GM21360 (cell line): ENCODE measurements around the gene PLPPR5.
"Not testable (repeated sequence)": the region's sequence is repeated elsewhere in the genome, so short reads cannot be mapped to it uniquely, and the experiment has no call there.

Experiments
- ATAC-seq: cut with Tn5 transposase; IDR thresholded peaks from one replicate; pipeline ENCODE4 v1.9.1; 2021; ENCODE audit warnings: mild to moderate bottlenecking, moderate library complexity; ENCODE audit not compliant: unreplicated experiment

Gene PLPPR5

DNA sequence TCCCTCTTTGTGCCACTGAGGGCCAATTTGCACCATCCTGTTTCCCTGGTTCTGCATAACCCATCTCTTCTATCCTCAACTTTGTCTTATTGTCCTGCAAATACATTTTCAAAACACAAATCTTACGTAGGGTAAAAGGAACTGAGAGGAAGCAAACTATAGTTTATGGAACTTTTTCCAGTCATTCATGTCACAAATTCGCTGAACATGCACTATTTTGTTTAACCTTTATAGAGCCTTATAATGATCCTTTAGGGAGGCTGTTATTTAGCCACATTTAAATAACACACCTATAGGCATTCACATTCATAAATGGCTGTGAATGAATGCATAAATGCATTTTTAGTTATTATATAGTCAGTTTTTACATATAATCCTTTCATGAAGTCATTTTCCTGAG, 85.0 kb downstream of the PLPPR5 start:
- no peak for ATAC-seq

DNA sequence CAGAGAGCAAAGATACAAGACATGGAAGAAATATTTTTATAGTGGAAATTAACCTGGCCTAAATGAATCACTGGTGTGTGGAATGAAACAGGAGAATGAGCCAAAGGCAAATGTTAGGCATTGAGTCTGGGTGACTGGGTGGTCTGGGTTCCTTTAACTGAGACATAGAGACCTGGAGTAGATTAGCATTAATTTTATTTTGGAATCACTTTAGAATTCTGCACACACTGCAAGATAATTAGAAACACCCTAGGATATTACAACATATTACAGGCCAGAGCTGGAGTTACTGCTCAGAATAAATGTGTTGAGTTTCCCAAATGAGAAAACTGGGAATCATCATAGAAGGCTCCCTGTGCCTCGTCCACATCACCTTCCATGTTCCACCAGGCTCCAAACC, 85.5 kb downstream of the PLPPR5 start:
- ATAC-seq, result no peak

DNA sequence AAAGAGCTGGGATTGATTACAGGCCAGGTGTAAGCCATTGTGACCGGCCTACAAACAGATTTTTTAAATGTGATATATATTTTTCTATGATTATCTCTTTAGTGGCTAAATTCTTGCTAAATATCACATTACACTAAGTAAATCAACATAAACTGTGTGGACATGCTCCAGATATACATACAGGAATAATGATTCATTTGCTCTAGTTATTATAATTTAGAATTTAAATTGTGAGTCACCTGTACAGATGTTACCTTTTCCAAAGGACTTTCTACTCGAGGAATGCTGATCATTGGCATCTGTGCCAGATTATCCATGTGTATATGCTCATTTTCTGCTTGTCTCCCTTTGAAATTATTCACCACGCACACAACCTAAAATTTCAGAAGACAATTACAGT, 90.1 kb downstream of the PLPPR5 start:
- no peak for ATAC-seq

DNA sequence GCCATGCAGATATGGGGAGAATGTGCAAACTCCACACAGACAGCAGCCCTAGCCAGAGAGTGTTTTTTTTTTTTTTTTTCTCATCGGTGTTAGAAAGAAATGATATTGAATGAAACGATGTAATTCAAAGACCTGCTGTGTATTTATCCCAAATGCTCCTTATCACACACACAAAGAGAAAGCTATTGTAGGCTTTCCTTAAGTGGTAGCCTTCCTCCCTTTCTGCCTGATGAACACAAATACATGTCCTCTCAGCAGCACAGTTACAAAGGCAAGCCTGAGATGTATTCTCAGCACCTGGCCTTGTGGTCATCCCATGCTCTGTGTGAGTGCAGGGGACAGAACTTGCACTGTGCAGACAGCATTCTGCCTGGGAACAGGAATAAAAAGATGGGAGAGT, 93.8 kb downstream of the PLPPR5 start:
- no peak for ATAC-seq

DNA sequence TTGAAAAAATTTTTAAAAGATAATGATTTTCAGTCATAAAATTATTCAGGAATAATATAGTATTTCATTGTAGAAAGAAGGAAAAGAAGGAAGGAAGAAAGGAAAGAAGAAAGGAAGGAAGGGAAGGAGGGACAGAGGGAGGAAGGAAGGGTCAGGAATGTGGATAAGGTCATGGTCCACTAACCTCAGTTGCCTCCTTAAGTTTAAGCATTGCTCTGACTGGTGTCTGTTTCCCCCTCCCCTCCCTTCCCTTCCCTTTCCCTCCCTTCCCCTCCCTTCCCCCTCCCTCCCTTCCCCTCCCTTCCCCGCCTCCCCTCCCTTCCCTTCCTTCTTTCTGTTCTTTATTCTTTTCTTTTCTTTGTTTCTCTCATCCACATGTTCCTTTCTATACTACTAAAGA, 95.7 kb downstream of the PLPPR5 start:
- no peak for ATAC-seq

DNA sequence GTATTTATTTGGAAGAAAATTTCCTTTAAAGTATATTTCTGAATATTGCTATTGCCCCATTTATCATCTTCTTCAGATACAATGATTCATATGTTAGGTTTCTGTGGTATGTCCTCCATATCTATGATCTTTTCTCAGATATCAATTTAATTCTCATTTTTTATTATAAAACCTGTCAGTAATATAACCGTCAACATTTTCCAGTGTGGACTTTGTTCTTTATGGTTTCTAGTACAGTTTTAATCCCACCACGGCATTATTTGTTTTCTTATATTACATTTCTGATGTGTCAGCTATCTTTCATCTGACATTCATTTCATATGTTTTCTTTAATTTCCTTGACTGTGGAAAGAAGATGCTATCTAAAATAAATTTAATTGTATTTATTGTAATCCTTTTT, 97.9 kb downstream of the PLPPR5 start:
- no peak for ATAC-seq

DNA sequence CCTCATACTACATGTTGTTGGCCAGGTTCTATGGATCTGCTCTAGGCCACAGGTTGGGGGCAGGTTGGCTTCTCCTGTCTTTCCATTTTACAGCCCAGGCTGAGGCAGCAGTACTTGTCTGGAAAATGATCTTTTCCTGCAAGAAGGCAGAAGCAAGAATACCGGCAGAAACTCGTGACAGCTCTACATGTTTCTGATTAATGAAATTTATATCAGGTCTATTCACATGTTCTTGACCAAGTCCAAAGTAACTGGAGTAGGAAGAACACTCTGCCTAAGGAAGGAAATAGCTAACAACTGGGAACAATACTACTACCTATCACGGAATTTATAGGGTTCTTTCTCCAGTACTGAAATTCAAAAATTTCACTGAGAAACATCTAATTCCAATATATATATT, 98.3 kb downstream of the PLPPR5 start:
- ATAC-seq, result no peak

DNA sequence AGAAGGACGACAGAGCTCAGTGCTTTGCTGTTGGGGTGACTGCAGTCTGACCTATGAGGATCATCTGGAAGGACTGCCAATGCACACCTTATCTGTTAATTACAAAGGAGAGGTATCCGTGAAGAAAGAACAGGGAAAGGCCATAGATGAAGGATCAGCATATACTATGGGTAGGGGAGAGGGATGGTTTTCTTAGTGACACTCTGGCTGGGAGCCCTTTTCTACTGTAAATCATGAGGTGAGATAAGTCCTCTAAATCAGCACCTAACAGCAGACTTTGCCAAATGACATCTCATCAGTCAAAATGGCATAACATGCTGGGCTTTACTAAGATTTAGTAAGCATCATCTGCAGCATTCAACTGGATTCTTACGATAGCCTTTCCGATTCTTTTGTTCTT, 100.0 kb downstream of the PLPPR5 start:
- ATAC-seq, result no peak

DNA sequence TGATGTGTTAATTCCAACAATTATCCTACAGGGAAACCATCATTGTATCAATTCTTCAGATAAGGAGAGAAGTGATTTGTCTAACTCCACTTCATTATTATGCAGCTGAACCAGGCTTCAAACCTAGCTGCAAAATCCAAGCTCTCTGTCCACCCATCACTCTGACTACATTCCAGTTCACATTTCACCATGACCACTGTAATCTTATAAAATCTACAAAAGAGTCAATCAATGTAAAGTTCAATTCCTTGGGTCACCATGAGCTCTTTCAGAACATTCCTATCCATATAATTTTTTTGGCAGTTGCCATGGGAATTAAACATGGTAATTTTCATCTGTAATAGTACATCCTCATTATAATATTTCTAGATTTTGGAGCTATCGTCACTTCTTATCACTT, 100.9 kb downstream of the PLPPR5 start:
- ATAC-seq, result no peak

DNA sequence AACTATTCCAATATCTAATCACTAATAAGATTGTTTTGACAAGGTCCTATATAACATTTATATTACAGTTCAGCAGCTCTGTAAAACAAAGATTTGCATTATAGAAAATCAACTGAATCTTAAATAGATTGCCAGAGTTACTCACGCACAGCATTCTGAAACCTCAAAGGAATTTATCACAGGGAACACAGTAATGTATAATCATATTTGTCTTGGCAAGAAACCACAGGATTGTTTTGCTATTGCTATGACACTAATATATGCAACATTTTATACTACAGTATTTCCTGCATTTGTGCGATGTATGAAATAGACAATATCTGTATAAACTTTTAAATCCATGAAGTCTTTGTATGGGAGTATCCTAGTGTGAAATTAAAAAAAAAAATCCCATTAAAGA, 101.4 kb downstream of the PLPPR5 start:
- ATAC-seq, result no peak

DNA sequence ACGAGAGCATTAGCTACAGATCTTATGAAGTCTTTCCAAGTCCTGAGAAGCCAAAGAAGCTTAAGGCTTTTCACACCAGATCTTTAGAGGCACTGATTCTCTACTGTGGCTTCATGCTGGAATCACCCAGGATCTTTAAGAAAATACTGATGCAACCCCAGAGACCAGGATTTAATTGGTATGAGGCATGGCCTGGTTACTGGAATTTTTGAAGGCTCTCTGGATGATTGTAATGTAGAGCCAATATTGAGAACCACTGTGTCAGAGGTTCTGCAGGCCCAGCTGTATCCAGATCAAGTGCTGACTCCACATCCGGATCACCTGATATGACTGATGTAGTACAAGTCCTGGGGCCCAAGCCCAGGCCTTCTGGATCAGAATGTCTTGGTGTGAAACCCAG, 105.7 kb downstream of the PLPPR5 start:
- no peak for ATAC-seq

DNA sequence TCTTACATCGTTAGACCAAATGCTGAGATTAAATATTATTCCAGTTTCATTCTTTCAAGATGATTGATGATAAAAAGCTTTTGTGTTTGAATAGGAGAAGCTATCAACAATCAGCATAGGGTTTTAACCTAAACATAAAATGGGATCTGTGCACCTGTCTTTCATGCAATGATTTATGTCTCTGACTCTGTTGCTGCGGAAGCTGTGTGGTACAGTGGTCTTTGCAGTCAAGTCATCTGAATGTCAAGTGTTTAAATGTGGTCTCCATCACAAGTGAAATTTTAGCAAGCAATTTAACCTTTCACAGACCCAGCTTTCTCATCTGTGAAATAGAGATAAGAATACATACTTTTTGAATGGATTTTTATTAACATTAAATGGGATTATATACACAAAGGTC, 107.2 kb downstream of the PLPPR5 start:
- no peak for ATAC-seq

DNA sequence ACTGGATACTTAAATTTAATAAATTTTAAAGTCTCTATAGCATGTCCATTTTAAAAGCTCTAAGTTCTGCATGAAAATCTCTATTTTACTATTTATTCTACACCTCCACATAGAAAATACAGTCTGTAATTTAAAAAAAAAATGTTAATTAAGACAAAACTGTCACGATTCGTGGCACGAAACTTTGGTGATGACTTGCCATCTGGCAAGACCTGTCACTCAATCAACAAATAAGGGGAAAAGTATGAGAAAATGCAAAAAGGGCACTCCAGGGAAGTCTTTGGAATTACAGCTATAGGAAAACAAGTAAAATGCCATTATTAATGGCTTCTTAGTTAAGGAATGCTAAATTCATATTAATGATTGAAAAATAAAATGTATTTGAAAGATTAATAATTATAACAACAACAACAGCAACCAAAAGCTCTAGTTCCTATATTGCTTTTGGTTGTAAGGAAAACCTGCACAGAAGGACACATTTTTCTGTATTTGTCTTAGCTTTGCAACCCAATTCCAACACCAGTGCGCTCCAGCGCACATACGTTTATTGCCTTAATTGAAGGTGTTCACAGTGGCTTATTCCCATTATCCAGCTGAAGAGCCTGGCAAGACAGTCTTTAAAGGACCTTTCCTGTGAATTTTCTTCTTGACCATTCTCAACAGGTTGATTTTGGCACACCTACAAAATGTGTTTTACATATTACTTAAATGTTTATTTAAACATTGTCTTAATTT, 107.8 kb downstream of the PLPPR5 start:
- no peak for ATAC-seq

DNA sequence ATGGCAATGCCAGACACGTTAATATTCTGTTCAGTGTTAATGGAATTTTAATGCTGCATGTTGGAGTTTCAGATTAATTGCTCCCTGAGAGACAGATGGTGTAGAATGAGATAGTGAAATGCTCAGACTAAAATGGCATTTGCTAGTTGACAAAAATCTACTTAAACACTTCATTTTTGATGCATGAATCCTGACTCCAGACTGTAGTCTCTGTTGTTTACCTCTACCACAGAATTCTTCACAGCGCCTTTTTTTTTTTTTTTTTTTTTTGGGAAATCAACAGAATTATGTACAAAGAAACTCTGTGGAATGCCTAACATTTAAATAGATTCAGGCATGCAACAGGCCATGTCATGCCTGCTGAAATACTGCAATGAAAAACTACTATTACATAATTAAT, 111.3 kb downstream of the PLPPR5 start:
- ATAC-seq, result no peak

DNA sequence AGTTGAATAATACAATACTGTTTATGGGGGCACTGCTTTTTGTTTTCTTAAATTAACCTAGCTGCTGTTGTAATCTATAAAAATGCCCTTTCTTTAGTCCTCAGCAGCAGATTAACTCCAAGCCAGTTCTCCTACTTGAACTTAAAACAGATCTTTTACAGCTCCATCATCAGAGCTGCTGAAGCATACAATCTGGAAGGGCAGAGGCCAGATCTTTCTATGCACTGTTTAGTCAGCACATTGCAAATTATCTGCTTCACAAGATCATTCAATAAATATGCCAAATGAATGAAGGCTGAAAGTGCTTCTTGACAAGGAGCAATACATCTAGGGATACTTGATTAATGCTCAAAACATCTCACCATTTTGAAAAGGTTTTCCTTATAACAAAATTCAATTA, 115.8 kb downstream of the PLPPR5 start:
- no peak for ATAC-seq

DNA sequence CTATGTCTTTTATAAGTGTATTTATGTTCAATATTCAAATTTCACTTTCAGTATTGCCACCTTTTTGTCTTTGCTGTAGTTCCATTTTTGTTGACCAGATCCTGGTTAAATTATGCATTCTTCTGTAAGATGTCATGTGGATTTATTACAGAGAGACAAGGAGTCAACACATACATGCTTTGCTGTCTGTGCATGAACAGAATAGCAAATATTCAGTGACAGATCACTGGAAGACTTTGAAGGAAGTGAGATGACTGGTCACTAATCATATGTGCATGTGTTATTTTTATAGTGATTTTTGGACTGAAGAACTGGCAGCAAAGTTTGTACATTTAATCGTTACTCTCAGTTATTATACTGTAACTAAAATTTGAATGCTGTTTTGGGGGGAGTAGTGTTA, 117.2 kb downstream of the PLPPR5 start:
- no peak for ATAC-seq

DNA sequence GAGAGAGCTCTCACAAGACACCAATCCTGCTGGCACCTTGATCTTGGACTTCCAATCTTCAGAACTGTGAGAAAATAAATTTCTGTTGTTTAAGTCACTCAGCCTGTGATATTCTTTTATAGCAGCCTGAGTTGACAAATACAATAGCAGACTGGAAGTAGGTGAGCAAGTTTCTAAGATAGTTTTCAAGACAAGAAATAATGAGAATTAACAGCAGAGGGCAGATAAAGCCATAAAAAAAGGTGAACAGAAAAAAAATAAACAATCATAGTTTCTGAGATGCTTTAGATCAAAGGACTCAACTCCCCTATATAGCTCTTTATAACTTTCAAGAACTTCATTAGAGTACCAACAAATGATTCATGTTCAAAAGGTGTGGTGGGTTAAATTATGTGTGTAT, 119.8 kb downstream of the PLPPR5 start:
- ATAC-seq, result no peak

DNA sequence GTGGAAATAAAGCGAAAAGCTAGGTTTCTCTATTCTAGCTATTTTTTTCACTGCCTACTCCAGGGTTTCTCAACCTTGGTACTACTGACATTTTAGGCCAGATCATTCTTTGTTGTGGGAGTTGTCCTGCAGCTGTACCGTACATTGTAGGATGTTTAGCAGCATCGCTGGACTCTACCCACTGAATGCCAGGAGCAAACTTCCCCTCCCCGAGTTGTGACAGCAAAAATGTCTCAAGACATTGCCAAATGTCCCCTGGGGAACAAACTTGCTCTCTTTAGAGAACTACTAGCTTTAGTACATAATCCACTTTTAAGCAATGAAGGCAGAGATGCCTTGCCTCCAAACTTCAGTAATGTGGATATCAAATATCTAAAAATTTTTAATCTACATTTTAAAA, 122.8 kb downstream of the PLPPR5 start:
- ATAC-seq, result no peak

DNA sequence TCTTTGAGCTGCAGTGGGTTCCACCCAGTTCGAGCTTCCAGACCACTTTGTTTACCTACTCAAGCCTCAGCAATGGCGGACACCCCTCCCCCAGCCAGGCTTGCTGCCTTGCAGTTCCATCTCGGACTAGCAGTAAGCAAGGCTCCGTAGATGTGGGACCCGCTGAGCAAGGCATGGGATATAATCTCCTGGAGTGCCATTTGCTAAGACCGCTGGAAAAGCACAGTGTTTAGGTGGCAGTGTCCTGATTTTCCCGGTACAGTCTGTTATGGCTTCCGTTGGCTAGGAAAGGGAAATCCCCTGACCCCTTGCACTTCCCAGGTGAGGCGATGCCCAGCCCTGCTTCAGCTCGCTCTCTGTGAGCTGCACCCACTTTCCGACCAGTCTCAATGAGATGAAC, 123.4 kb downstream of the PLPPR5 start:
- ATAC-seq, result not testable (repeated sequence)

DNA sequence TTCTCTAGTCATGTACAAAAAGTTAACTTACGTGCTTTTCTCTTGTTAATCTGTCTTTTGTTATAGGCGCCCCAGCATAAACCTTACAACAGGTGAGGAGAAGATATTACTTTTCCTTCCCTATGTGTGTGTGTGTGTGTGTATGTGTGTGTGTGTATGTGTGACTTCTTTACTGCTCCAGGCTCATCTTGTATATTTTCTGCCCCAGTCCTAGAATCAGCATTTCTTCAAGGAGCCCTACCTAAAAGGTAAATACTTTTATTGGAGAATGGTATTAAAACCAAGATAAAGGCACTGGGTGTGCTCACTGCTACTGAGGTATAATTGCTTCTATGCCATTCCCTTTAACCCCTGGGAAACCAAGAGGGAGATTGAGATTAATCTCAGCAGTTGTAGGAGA, 129.8 kb downstream of the PLPPR5 start:
- no peak for ATAC-seq

DNA sequence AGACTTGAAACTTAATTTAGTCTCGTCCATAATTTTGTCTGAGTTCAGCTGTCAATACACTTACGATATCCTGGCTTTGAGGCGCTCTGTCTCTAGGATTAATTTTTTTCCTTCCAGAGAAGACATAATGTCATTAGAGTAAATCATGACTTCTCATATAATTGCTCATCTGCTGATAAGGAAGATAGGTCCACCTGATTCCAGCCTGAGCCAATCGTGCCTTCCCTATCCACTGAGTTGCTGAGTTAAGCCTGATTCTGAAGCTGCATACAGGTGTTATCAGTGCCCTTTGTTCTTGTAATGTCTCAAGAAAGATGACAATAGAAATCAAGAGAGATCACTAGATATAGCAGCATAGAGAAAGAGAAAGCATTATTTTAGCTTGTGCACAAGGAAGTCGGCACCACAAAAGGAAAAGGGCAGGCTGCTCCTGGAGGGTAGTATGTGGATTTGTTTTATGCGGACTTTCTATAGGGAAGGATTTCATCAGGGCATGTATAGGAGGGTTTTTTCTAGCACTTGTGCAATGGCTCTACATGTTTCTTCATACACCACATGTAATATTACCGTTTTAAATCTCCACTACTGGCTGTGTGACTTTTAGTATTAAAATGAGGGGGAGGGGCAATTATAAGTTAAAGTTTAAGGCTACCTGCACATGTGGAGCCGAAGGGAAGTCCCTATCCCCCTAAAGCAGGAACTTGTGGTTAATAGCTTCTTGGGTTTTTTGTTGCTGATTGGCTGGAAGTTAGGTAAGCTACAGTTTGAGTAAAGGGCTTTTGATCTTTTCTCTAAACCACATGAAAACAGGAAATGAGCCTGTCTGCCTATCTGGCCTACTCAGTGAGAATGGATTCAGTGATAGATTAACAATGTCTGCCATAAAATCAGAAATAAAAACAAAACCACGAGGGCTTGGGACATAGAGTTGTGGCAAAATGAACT, 133.4 kb downstream of the PLPPR5 start:
- peak; percentile 99 for ATAC-seq

DNA sequence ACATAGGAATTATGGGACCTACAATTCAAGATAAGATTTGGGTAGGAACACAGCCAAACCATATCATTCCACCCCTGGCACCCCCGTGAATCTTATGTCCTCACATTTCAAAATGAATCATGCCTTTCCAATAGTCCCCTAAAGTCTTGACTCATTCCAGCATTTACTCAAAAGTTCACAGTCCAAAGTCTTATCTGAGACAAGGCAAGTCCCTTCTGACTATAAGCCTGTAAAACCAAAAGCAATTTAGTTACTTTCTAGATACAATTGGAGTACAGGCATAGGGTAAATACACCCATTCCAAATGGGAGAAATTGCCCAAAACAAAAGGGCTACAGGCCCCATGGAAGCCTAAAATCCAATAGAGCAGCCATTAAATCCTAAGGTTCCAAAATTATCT, 138.9 kb downstream of the PLPPR5 start:
- no peak for ATAC-seq
